Neural crest cell (in vitro differentiated cells): ENCODE data around the gene PCNX1. TPM values are rescaled to one million over a fixed set of nuclear protein-coding genes. Genes with fewer than 3 reads are reported as not detected.
A peak's percentile ranks its signal among the peaks of the same experiment; 100 is the strongest.

Experiments used
- DNase-seq: peaks from one replicate; pipeline ENCODE4 v3.0.0; 2021; ENCODE audit warnings: low read depth, mixed read lengths, low spot score
- H3K27ac Mint-ChIP-seq: one replicate; pipeline ENCODE4 v1.8.0; 2021; ENCODE audit warnings: mild to moderate bottlenecking, mixed read lengths; ENCODE audit not compliant: unreplicated experiment
- H3K27me3 Mint-ChIP-seq: 2 replicates; pipeline ENCODE4 v1.8.0; 2021; ENCODE audit warnings: low read depth, mild to moderate bottlenecking, mixed read lengths
- H3K36me3 Mint-ChIP-seq: 2 replicates; pipeline ENCODE4 v1.8.0; 2021; ENCODE audit warnings: low read depth, mild to moderate bottlenecking, mixed read lengths
- H3K4me1 Mint-ChIP-seq: 2 replicates; pipeline ENCODE4 v1.8.0; 2021; ENCODE audit warnings: mixed read lengths
- H3K4me3 Mint-ChIP-seq: one replicate; pipeline ENCODE4 v1.8.0; 2021; ENCODE audit warnings: mild to moderate bottlenecking, mixed read lengths
- H3K9me3 Mint-ChIP-seq: 2 replicates; pipeline ENCODE4 v1.8.0; 2021; ENCODE audit warnings: mixed read lengths
- total RNA-seq: library from RNA; stranded (reverse); gene quantifications from 2 replicates; pipeline ENCODE4 v1.2.1, GENCODE V29; 2021
- TF ChIP-seq, protein P1 (sequence below): fragments of 200-600 bp; sonication (generic); conservative IDR thresholded peaks from 2 replicates; pipeline ENCODE4 v1.5.0; 2021; ENCODE audit warnings: antibody characterized with exemption, mild to moderate bottlenecking

Gene PCNX1
- total RNA-seq, 1 donor from 2014 or later: 50.3 TPM

DNA sequence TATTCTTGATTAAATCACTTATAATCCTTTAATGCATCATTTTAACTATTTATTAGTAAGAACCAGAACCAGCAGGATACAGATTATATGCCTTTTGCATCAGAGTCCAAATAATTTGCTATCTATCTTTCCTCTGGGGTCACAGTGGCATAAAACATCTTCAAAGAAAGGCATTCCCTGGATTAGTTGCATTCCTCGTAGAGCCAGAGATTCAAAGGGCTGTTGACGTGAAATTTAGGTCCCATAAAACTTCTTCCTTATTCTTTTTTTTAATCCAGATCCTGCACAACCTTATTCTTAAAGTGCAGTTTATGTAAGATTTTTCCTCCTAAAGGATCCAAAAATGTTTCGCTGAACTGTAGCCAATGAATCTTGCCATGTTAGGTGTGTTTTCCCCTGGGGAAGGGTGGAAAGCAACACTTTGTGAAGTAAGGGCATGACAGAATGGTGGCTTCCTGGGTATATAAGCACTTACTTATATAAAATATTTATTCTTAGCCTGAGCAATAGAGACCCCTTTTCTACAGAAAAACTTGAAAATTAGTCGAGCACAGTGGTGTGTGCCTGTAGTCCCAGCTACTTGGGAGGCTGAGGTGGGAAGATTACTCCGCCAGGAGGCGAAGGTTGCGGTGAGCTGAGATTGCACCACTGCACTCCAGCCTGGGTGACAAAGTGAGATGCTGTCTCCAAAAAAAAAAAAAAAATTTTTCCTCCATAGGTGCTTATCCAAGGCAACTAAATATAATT is 208.7 kb downstream of the PCNX1 start:
- Mint-ChIP-seq H3K4me3 (no peak overlapping the region), H3K27me3 (no peaks in the 10 kb centered on the region), H3K4me1 (peaks cover 9% of the 10 kb centered on the region), H3K27ac (peak overlapping the region; percentile 62), H3K36me3 (peaks cover 15% of the 10 kb centered on the region), H3K9me3 (no peaks in the 10 kb centered on the region)
- TF ChIP-seq, protein P1, sequence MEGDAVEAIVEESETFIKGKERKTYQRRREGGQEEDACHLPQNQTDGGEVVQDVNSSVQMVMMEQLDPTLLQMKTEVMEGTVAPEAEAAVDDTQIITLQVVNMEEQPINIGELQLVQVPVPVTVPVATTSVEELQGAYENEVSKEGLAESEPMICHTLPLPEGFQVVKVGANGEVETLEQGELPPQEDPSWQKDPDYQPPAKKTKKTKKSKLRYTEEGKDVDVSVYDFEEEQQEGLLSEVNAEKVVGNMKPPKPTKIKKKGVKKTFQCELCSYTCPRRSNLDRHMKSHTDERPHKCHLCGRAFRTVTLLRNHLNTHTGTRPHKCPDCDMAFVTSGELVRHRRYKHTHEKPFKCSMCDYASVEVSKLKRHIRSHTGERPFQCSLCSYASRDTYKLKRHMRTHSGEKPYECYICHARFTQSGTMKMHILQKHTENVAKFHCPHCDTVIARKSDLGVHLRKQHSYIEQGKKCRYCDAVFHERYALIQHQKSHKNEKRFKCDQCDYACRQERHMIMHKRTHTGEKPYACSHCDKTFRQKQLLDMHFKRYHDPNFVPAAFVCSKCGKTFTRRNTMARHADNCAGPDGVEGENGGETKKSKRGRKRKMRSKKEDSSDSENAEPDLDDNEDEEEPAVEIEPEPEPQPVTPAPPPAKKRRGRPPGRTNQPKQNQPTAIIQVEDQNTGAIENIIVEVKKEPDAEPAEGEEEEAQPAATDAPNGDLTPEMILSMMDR: no peak
- no peak for DNase-seq

DNA sequence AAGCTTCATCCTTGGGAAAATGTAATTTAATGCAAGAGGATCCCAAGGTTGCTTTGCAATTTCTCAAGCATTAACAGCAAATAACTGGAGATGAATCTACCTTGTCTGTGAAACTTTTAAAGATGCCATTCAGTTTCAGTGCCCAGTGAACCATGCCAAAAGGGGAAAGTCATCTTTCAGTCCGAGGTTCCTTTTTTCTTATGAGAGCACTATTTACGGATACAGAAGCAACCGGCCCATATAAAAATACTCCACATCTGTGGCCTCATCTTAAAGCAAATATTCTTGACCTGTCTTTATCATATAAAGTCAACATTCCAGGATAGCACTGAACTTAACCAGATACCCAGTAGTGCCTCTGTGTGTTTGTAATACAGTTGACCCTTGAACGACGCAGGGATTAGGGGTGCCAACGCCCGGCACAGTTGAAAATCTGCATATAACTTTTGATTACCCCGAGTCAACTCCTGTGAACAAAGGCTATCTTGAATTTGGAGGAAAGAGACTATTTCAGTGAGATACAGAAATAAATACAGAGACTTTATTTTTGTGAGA is 209.4 kb downstream of the PCNX1 start:
- Mint-ChIP-seq H3K4me1 (peaks cover 9% of the 10 kb centered on the region), H3K27ac (no peak overlapping the region), H3K9me3 (no peaks in the 10 kb centered on the region), H3K4me3 (no peak overlapping the region), H3K36me3 (peaks cover 22% of the 10 kb centered on the region), H3K27me3 (no peaks in the 10 kb centered on the region)
- TF ChIP-seq, protein P1: no peak
- DNase-seq: no peak

DNA sequence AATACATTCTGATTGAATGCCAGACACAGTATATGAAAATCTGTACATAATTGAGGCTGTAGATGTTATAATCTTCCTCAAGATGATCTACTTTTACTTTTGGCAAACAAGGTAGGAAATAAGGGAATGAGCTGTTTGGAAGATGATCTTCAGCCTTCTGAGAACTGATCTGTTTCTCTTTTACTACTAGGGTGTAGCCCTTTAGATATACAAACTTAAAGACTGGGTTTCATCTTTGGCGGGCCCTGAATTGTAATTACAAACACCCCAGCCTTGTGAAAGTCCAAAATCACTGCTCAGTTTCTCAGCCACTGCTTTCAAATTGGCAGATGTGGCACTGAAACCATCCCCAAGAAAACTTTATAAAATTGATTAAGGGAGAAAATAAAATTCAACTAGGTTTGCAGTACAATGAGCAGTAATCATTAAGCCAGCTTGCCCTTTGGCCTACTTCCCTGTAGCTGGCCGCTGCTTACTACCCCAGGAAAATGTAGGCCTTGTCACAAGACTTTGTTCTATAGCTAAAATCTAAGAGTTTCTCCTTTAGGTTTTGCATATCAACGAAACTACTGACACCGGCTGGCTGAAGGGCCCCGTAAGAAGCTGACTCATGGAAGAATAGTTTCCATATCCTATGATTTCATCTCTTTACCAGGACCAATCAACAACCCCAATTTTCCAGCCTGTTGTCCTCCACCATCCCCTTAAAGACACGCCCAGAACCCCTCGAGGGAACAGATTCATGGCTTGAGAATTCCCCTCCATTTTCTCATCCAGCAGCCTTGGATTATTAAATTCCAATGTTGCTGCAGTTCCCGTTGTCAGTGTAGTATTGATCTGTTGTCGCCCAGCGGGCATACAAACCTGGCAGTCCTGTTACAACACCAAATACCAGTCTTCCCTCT is 210.8 kb downstream of the PCNX1 start:
- no peak for DNase-seq
- Mint-ChIP-seq H3K36me3 (peaks cover 26% of the 10 kb centered on the region), H3K4me1 (peaks cover 9% of the 10 kb centered on the region), H3K9me3 (peaks cover 3% of the 10 kb centered on the region), H3K27me3 (no peaks in the 10 kb centered on the region), H3K27ac (peak overlapping the region; percentile 54), H3K4me3 (no peak overlapping the region)
- TF ChIP-seq, protein P1: no peak

DNA sequence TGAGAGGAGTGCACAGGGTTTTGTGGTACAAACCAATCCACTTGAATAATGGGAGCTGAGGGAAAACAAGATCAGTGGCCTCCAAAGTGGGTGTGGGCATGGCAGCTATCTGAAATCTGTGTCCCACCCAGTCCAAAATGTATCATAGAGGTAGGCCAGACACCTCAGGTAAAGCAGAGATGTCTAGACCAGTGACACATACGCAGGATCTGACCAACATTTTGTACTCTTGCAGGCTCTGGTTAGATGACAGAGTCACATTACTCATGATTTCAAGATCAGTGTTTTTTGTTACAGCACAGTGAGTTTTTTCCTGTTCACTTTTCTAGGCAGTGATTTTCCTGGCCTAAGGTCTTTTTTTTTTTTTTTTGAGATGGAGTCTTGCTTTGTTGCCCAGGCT is 211.8 kb downstream of the PCNX1 start:
- Mint-ChIP-seq H3K4me1 (peaks cover 9% of the 10 kb centered on the region), H3K27ac (no peak overlapping the region), H3K27me3 (no peaks in the 10 kb centered on the region), H3K9me3 (peaks cover 6% of the 10 kb centered on the region), H3K4me3 (no peak overlapping the region), H3K36me3 (peaks cover 23% of the 10 kb centered on the region)
- TF ChIP-seq, protein P1: no peak
- DNase-seq: no peak

DNA sequence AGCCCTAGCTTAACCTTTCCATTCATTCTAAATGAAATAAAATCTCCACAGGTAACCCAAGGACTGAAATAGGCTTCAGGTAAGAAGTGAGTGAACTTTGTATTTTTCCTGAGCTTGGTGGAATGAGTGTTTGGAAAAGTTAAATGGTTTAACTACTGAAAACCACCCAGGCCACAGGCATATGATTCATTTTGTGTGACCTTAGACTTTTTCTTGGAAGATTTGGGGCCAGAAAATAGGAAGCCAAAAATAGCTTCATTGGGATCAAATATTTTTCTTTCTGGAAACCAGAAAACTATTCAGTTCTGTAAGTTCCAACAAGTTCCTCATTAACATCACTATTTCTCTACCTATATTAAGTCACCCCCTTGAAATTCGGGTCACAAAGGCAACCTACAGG is 212.6 kb downstream of the PCNX1 start:
- Mint-ChIP-seq H3K27me3 (no peaks in the 10 kb centered on the region), H3K27ac (no peak overlapping the region), H3K4me1 (peaks cover 9% of the 10 kb centered on the region), H3K36me3 (peaks cover 29% of the 10 kb centered on the region), H3K9me3 (peaks cover 10% of the 10 kb centered on the region), H3K4me3 (no peak overlapping the region)
- TF ChIP-seq, protein P1: no peak
- no peak for DNase-seq
